Adrenal gland (tissue), 12 donors: Measurements from ENCODE around the gene ADAM17. TPM values are rescaled to one million over a fixed set of nuclear protein-coding genes. Genes with fewer than 3 reads are reported as not detected.

ENCODE experiments used
- DNase-seq, 7 donors: peaks; one replicate each; pipeline ENCODE4 v3.0.0-alpha.2; 2019 to 2020
- H3K27ac ChIP-seq, 5 donors: fragments of 200-600 bp; sonication (generic) in 4 of 5; 1 replicate in 3 of 5; 2 replicates in 2 of 5; pipeline versions ENCODE4 v1.5.1 to v1.8.0; 2016 to 2020; ENCODE audit warnings: mild to moderate bottlenecking in 1 of 5
- H3K27me3 ChIP-seq: fragments of 200-600 bp; 2 replicates; pipeline ENCODE4 v1.8.0; 2021
- H3K36me3 ChIP-seq, 2 donors: fragments of 200-600 bp; replicated peaks in 1 of 2; 1 replicate in 1 of 2; 2 replicates in 1 of 2; pipeline versions ENCODE4 v1.5.1 to v1.8.0; 2018 to 2022
- H3K4me1 ChIP-seq, 2 donors: fragments of 200-600 bp; replicated peaks in 1 of 2; 1 replicate in 1 of 2; 2 replicates in 1 of 2; pipeline versions ENCODE4 v1.5.1 to v1.8.0; 2018 to 2021
- H3K4me3 ChIP-seq, 4 donors: fragments of 200-600 bp; sonication (generic) in 3 of 4; one replicate each; pipeline ENCODE4 v1.5.1; 2016 to 2018
- H3K9me3 ChIP-seq, 3 donors: fragments of 200-600 bp; sonication (generic) in 1 of 3; replicated peaks in 1 of 3; 1 replicate in 2 of 3; 2 replicates in 1 of 3; pipeline versions ENCODE4 v1.5.1 to v1.8.0; 2016 to 2021
- POLR2A ChIP-seq, 2 donors: fragments of 450-650 bp; IDR thresholded peaks; one replicate each; pipeline ENCODE4 v1.6.1; 2017; ENCODE audit warnings: antibody characterized with exemption in 2 of 2, mild to moderate bottlenecking in 2 of 2, moderate library complexity in 1 of 2
- WGBS, 4 donors: extraction: QIAGEN DNeasy Blood & Tissue Kit in 2 of 4; methylation state at CpG; one replicate each; pipeline versions ENCODE4 v1.1.5 to v1.1.7; 2013 to 2017; 5-methylcytosine and 5-hydroxymethylcytosine counted together
- intact Hi-C, 2 donors: fragments of 100-400 bp; cut with DNase I; formaldehyde crosslinking; loops; one replicate each; pipeline versions ENCODE4 v1.14.1 to v1.15.0; 2022 to 2023
- polyA plus RNA-seq, 3 donors: library from polyadenylated mRNA; stranded (reverse); fragments of 200-250 nt in 2 of 3; fragments of 350-450 nt in 1 of 3; fragmentation: Illumina TruSeq in 1 of 3; extraction: RNeasy Lipid Tissue Mini Kit (QIAGEN cat#74804) in 1 of 3; gene quantifications; one replicate each; pipeline ENCODE4 v1.2.3, GENCODE V29; 2013 to 2014
- total RNA-seq, 9 donors: library from RNA; depleted of rRNA in 4 of 9; stranded (reverse); fragments of >200 nt in 4 of 9; fragments of 120-200 nt in 1 of 9; fragmentation: NEBNext Ultra II Directional in 1 of 9; extraction: Animal tissue kit (Norgen Biotek cat#: 25700) in 1 of 9; gene quantifications; one replicate each; pipeline versions ENCODE4 v1.1.0 to v1.2.4, GENCODE V29; 2013 to 2023
- TF ChIP-seq, protein P1 (sequence below), 6 experiments: fragments of 450-650 bp in 4 of 6; fragments of 200-600 bp in 2 of 6; sonication (generic) in 1 of 6; IDR thresholded peaks; 1 replicate in 5 of 6; 2 replicates in 1 of 6; pipeline versions ENCODE4 v1.5.1 to v1.8.0; 2016 to 2021; ENCODE audit warnings: antibody characterized with exemption in 6 of 6, mild to moderate bottlenecking in 2 of 6, moderate library complexity in 1 of 6
- donor health status: healthy with polysubstance abuse.
- donor health status: Bipolar disorder and iron deficiency.
- donor health status: DM: yes; HTN: yes; CAD: no.
- donor health status: DM: no; HTN: no; CAD: no.
- donor health status: DM: no; HTN: no; CAD: no.
- donor health status: DM: yes; HTN: yes; CAD: no.

ADAM17 gene
- total and polyA plus RNA-seq, 12 donors, result 10.6 to 39.4 (median 19.7) TPM

DNA sequence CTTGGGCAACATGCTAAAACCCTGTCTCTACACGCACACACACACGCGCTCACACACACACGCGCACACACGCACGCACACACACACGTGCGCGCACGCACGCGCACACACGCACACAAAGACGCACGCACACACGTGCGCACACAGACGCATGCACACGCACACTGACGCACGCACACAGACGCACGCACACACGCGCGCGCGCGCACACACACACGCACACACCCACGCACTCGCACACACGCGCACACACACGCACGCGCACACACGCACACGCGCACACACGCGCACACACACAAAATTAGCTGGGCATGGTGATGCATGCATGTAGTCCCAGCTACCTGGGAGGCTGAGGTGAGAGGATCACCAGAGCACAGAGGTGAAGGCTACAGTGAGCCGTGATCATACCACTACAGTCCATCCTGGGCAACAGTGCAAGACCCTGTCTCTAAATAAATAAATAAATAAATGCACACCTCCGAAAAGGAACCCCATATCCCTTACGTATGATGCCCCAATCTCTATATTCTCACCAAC lies 89.4 kb downstream of the ADAM17 start:
- peaks cover 0 to 1% of the 10 kb centered on the region in 2 donors for H3K36me3 ChIP-seq
- TF ChIP-seq, protein P1, sequence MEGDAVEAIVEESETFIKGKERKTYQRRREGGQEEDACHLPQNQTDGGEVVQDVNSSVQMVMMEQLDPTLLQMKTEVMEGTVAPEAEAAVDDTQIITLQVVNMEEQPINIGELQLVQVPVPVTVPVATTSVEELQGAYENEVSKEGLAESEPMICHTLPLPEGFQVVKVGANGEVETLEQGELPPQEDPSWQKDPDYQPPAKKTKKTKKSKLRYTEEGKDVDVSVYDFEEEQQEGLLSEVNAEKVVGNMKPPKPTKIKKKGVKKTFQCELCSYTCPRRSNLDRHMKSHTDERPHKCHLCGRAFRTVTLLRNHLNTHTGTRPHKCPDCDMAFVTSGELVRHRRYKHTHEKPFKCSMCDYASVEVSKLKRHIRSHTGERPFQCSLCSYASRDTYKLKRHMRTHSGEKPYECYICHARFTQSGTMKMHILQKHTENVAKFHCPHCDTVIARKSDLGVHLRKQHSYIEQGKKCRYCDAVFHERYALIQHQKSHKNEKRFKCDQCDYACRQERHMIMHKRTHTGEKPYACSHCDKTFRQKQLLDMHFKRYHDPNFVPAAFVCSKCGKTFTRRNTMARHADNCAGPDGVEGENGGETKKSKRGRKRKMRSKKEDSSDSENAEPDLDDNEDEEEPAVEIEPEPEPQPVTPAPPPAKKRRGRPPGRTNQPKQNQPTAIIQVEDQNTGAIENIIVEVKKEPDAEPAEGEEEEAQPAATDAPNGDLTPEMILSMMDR (IDR thresholded peaks at IDR 0.05), result no peak
- no peak for TF ChIP-seq POLR2A (IDR thresholded peaks at IDR 0.05)
- H3K9me3 ChIP-seq, result no peaks in the 10 kb centered on the region
- no peaks in the 10 kb centered on the region for H3K27me3 ChIP-seq
- intact Hi-C loops, result no loop called here
- peaks cover 0 to 9% of the 10 kb centered on the region in 2 donors for H3K4me1 ChIP-seq
- WGBS, 4 donors, result 87 to 100% (median 94%) methylated on average over 3 to 42 of the region's 46 CpGs
- no peak for DNase-seq
- H3K4me3 ChIP-seq, result no peak overlapping the region
- H3K27ac ChIP-seq, result no peak overlapping the region

DNA sequence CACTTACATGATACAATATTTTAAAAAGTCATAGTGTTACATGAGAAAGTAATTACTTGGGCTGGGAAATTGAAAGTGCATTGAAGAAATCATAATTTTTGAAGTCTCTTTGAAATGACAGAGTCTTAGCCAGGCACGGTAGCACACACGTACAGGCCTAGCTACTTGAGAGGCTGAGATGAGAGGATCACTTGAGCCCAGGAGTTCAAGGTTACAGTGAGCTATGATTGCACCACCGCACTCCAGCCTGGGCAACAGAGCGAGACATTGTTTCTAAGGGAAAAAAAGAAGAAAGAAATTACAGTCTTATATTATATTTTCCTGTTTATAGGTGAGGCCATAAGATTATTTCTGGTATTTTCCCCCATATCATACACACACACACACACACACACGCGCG lies 90.5 kb downstream of the ADAM17 start:
- 53 to 83% (median 63%) methylated on average over 7 of the region's 7 CpGs for WGBS, 4 donors
- Histone ChIP-seq H3K27ac (no peak overlapping the region), H3K9me3 (no peaks in the 10 kb centered on the region), H3K36me3 (peaks cover 0 to 12% of the 10 kb centered on the region in 2 donors), H3K27me3 (no peaks in the 10 kb centered on the region), H3K4me3 (no peak overlapping the region), H3K4me1 (peaks cover 0 to 9% of the 10 kb centered on the region in 2 donors)
- peak in 1 of 7 donors; percentile 25 for DNase-seq
- TF ChIP-seq POLR2A (IDR thresholded peaks at IDR 0.05), result no peak
- TF ChIP-seq, protein P1 (IDR thresholded peaks at IDR 0.05), result no peak
- intact Hi-C loops, result no loop called here

DNA sequence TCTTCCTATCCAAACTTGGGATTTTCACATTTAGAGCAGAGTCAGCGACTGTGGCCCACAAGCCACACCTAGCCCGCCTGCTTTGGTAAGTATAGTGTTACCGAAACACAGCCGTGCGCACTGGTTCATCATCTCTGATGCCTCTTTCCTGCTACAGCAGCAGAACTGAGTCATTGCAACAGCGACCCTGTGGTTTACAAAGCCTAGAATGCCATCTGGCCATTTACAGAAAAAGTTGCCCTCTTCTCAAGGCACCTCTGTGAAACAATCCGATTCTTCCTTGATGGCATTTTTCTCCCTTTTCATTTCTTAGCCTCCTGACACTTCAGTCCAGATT lies 92.0 kb downstream of the ADAM17 start:
- Histone ChIP-seq H3K4me3 (no peak overlapping the region), H3K27ac (no peak overlapping the region), H3K27me3 (no peaks in the 10 kb centered on the region), H3K4me1 (peaks cover 0 to 9% of the 10 kb centered on the region in 2 donors), H3K9me3 (no peaks in the 10 kb centered on the region), H3K36me3 (peaks cover 0 to 15% of the 10 kb centered on the region in 2 donors)
- intact Hi-C loops, result no loop called here
- 63 to 81% (median 67%) methylated on average over 7 of the region's 7 CpGs for WGBS, 4 donors
- DNase-seq, result no peak
- no peak for TF ChIP-seq POLR2A (IDR thresholded peaks at IDR 0.05)
- TF ChIP-seq, protein P1 (IDR thresholded peaks at IDR 0.05), result no peak

DNA sequence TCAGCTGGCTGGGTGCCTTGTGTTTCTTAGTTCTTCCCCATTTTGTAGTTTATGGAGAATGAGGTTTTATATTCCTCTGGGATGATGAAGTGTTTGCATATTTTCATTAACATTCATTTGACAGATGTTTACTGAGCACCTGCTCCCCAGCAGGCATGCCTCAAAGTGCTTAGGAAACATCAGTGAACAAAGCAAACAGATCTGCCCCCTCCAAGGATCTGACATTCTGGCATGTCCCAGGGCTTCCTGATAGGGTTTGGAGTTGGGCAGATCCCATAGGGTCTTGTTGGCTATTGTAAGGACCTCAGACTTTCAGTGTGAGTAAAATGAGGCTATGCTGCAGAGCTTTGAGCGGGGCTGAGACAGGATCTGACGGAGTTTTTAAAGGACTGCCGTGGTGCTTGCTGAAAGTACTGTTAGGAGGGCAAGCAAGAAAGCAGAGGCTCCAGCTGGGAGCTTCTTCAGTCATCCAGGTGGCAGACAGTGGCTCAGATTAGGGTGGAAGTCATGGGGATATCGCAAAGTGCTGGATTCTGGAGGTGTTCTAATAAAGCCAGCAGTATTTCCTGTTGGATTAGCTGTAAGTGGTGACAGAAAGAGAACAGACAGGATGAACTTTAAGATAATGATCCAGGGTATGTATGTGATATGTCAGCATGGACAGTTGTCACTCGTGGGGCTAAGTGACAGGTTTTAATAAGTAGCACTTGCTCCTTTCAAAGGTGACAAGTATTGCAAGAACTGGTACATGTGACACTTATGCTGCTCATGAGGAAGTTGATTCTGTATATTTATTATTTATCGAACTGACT lies 92.5 kb downstream of the ADAM17 start:
- no peak for DNase-seq
- no peak for TF ChIP-seq POLR2A (IDR thresholded peaks at IDR 0.05)
- TF ChIP-seq, protein P1 (IDR thresholded peaks at IDR 0.05), result no peak
- Histone ChIP-seq H3K27me3 (no peaks in the 10 kb centered on the region), H3K9me3 (no peaks in the 10 kb centered on the region), H3K27ac (no peak overlapping the region), H3K4me3 (no peak overlapping the region), H3K36me3 (peaks cover 0 to 15% of the 10 kb centered on the region in 2 donors), H3K4me1 (peaks cover 0 to 9% of the 10 kb centered on the region in 2 donors)
- 81 to 91% (median 89%) methylated on average over 6 of the region's 6 CpGs for WGBS, 4 donors
- intact Hi-C loops, result no loop called here
